NCI-H748 (cell line): ENCODE data around the gene TMEM100.
"Not testable (repeated sequence)": the region's sequence is repeated elsewhere in the genome, so short reads cannot be mapped to it uniquely, and the experiment has no call there.

Experiments
- DNase-seq: peaks from one replicate; lab custom pipeline; 2025; ENCODE audit not compliant: unreplicated experiment; lab: John Stamatoyannopoulos, UW

TMEM100 gene

GRCh38 chr17:55690105-55690508 is 32.6 kb downstream of the TMEM100 start:
- DNase-seq, result no peak

GRCh38 chr17:55689672-55690071 is 33.0 kb downstream of the TMEM100 start:
- DNase-seq, result no peak

- no peak for DNase-seq
Observed at GRCh38 chr17:55688057-55688456, 34.6 kb downstream of the TMEM100 start.

- no peak for DNase-seq
Observed at GRCh38 chr17:55687037-55687436, 35.6 kb downstream of the TMEM100 start.

- DNase-seq, result no peak
Observed at GRCh38 chr17:55683550-55684315, 38.9 kb downstream of the TMEM100 start.

- DNase-seq, result no peak
Observed at GRCh38 chr17:55681342-55681700, 41.3 kb downstream of the TMEM100 start.

- DNase-seq, result no peak
Observed at GRCh38 chr17:55680686-55681341, 41.9 kb downstream of the TMEM100 start.

GRCh38 chr17:55677446-55677845 is 45.2 kb downstream of the TMEM100 start:
- DNase-seq, result no peak

- DNase-seq, result no peak
Observed at GRCh38 chr17:55676274-55676673, 46.4 kb downstream of the TMEM100 start.

GRCh38 chr17:55673743-55674506 is 48.7 kb downstream of the TMEM100 start:
- no peak for DNase-seq

GRCh38 chr17:55672585-55673501 is 49.8 kb downstream of the TMEM100 start:
- DNase-seq, result no peak

GRCh38 chr17:55672010-55672409 is 50.7 kb downstream of the TMEM100 start:
- DNase-seq, result not testable (repeated sequence)
